PC-9 (cell line): Measurements from ENCODE around the gene GRID2.

Experiments
- EZH2 ChIP-seq: fragments of 200-600 bp; sonication (generic); IDR thresholded peaks from 2 replicates; pipeline ENCODE4 v1.8.0; 2017; ENCODE audit warnings: antibody characterized with exemption, low read depth
- TF ChIP-seq, protein P1 (sequence below): fragments of 200-600 bp; sonication (generic); conservative IDR thresholded peaks from 2 replicates; pipeline ENCODE4 v1.6.1; 2017; ENCODE audit warnings: mixed run types, antibody characterized with exemption, mild to moderate bottlenecking, moderate library complexity

DNA sequence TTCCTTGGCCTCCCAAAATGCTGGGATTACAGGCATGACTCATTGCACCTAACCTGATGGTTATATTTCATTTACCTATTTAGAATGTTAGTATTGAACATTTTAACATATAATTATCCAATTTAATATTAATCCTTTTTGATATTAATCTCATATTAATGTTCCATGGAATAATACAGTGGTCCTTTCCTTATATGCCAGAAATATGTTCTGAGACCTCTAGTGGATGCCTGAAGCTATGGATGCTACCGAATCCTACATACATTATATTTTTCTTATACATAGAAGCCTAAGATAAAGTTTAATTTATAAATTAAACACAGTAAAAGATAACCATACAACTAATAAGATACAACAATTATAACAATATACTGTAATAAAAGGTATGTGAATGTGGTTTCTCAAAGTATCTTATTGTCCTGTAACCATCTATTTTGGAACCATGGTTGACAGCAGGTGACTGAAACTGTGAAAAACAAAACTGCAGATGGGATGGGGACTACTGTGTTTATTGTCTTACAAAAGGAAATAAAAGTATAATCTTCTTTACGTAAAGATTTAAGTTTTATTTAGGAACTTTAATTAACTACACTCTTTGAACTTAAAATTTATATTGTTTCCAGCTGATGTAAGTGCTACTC, 431.4 kb downstream of the GRID2 start:
- TF ChIP-seq, protein P1, sequence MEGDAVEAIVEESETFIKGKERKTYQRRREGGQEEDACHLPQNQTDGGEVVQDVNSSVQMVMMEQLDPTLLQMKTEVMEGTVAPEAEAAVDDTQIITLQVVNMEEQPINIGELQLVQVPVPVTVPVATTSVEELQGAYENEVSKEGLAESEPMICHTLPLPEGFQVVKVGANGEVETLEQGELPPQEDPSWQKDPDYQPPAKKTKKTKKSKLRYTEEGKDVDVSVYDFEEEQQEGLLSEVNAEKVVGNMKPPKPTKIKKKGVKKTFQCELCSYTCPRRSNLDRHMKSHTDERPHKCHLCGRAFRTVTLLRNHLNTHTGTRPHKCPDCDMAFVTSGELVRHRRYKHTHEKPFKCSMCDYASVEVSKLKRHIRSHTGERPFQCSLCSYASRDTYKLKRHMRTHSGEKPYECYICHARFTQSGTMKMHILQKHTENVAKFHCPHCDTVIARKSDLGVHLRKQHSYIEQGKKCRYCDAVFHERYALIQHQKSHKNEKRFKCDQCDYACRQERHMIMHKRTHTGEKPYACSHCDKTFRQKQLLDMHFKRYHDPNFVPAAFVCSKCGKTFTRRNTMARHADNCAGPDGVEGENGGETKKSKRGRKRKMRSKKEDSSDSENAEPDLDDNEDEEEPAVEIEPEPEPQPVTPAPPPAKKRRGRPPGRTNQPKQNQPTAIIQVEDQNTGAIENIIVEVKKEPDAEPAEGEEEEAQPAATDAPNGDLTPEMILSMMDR = no peak
- no peak for TF ChIP-seq EZH2
